Activated CD8-positive, alpha-beta memory T cell treated with anti-CD3 and anti-CD28 coated beads, Interleukin-2, amount 10 ng/mL, durations not matched to agents 7 days and 5 days (primary cell): ENCODE data around the gene EBNA1BP2. TPM values are rescaled to one million over a fixed set of nuclear protein-coding genes. Genes with fewer than 3 reads are reported as not detected.

ENCODE experiments used
- ATAC-seq: fragments of 150-1000 bp; cut with Tn5 transposase; one replicate; pipeline ENCODE4 v1.10.0; 2021; ENCODE audit warnings: moderate library complexity
- CTCF ChIA-PET: fragments of 350-600 bp; sonication (Branson Sonifier 250); formaldehyde crosslinking; loops from one replicate; lab custom pipeline; 2021; ENCODE audit warnings: antibody characterized with exemption; lab: Charles Lee
- DNase-seq: peaks from one replicate; pipeline ENCODE4 v3.0.0-alpha.2; 2020
- H3K27ac Mint-ChIP-seq: one replicate; pipeline ENCODE4 v1.8.0; 2021; ENCODE audit warnings: mild to moderate bottlenecking, mixed read lengths
- H3K27me3 Mint-ChIP-seq: one replicate; pipeline ENCODE4 v1.8.0; 2021; ENCODE audit warnings: mixed read lengths
- H3K36me3 Mint-ChIP-seq: one replicate; pipeline ENCODE4 v1.8.0; 2021; ENCODE audit warnings: mild to moderate bottlenecking, mixed read lengths
- H3K4me1 Mint-ChIP-seq: one replicate; pipeline ENCODE4 v1.8.0; 2021; ENCODE audit warnings: mixed read lengths
- H3K4me3 Mint-ChIP-seq: one replicate; pipeline ENCODE4 v1.8.0; 2021; ENCODE audit warnings: mild to moderate bottlenecking, moderate library complexity, mixed read lengths
- H3K9me3 Mint-ChIP-seq: one replicate; pipeline ENCODE4 v1.8.0; 2022; ENCODE audit warnings: low read depth, mixed read lengths
- total RNA-seq, 2 experiments: library from RNA; stranded (reverse); gene quantifications; one replicate each; pipeline ENCODE4 v1.2.3, GENCODE V29; 2021

EBNA1BP2 gene
- total RNA-seq, 2 experiments from 2014 or later = 60.0 to 68.7 TPM

DNA sequence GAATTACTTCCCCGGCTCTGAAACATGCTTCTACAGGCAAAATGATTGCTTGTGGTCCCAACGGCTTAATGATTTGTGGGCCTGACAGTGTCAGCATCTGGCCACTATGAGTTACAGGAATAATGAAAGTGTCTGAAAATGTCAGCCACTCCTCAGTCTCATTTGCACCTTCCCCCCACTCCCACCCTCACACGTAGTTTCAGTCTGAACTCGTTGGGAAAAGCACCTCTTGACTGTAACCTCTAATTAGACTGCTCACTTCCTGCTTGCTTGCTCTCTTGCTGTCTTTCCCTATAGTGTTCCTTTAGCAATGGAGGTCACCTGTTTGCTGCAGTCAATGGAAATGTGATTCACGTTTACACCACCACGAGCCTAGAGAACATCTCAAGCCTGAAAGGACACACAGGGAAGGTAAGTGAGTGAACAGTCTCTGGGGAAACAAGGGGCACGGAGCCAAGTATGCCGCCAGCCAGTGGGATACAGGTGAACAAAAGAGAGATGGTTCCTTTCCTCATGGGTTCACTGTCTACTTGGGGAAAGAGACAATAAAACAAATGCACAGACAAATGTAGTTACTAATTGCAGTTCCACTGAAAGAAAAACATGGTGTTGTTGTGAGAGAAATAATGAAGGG is 27.1 kb upstream of the EBNA1BP2 start:
- peaks cover 14% of the 10 kb centered on the region for H3K27me3 Mint-ChIP-seq
- ATAC-seq = no peak

DNA sequence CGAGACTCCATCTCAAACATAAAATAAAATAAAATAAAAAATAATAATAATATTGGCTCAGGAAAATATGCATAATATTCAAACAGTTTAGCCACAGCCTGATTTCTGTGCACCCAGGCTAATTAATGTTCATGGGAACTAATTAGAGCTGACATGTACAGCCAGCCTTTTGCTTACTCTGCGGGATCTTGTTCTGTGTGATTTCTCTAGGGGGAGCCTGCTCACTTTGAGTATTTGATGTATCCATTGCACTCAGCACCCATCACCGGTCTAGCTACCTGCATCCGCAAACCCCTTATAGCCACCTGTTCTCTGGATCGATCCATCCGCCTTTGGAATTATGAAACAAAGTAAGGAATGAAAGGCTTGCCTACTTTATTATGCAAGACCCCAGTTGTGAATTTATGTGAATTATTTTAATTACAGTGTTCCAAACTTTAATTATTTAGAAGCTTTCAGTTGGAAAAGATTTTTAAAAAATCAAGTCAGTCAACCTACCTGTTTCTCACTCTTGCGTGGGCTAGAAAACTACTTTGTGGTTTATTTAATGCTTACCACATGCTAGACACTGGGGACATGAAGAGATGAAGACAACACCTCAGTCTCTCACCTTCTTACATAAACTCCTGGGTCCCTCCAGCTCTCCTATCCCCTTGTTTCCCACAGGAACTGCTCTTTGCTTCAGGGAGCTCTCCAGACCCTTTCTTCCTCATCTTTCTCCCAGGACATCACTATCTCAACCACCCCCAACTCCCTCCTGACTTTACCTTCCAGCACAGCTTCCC is 25.4 kb upstream of the EBNA1BP2 start:
- ATAC-seq = no peak
- no peak overlapping the region for H3K4me3 Mint-ChIP-seq
- no peaks in the 10 kb centered on the region for H3K36me3 Mint-ChIP-seq
- H3K27me3 Mint-ChIP-seq = peaks cover 15% of the 10 kb centered on the region
- peaks cover 3% of the 10 kb centered on the region for H3K9me3 Mint-ChIP-seq
- H3K27ac Mint-ChIP-seq = no peak overlapping the region
- CTCF ChIA-PET = interaction anchor here (1.2 to 1.3 kb wide), 3 partner anchors 21 to 737 kb away, joined by 3 to 4 read pairs (median 3); no protein-coding TSS in a partner anchor
- no peak for DNase-seq
- no peaks in the 10 kb centered on the region for H3K4me1 Mint-ChIP-seq

More for the DNA sequence above, 27.1 kb upstream of the EBNA1BP2 start:
- CTCF ChIA-PET = no interaction called here
- no peaks in the 10 kb centered on the region for H3K4me1 Mint-ChIP-seq
- no peak overlapping the region for H3K4me3 Mint-ChIP-seq
- no peak overlapping the region for H3K27ac Mint-ChIP-seq
- no peak for DNase-seq
- peaks cover 3% of the 10 kb centered on the region for H3K9me3 Mint-ChIP-seq
- H3K36me3 Mint-ChIP-seq = peaks cover 2% of the 10 kb centered on the region

DNA sequence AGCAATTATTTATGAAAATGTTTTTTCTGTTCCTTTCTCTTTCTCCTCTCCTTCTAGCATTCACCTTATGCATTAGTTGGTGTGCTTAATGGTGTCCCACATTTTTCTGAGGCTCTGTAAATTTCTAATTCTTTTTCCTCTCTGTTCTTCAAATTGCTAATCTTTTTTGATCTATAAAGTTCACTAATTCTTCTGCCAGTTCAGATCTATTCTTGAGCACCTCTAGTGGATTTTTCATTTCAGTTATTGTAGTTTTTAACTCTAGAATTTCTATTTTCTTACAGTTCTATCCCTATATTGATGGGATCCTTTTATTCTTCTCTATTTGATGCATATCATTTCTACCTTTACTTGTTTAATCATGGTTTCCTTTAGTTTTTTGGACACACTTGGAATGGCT is 22.4 kb upstream of the EBNA1BP2 start:
- H3K9me3 Mint-ChIP-seq = peaks cover 15% of the 10 kb centered on the region
- no peak overlapping the region for H3K4me3 Mint-ChIP-seq
- DNase-seq = no peak
- ATAC-seq = no peak
- H3K36me3 Mint-ChIP-seq = no peaks in the 10 kb centered on the region
- H3K27me3 Mint-ChIP-seq = peaks cover 18% of the 10 kb centered on the region
- no peak overlapping the region for H3K27ac Mint-ChIP-seq
- CTCF ChIA-PET = no interaction called here
- no peaks in the 10 kb centered on the region for H3K4me1 Mint-ChIP-seq

DNA sequence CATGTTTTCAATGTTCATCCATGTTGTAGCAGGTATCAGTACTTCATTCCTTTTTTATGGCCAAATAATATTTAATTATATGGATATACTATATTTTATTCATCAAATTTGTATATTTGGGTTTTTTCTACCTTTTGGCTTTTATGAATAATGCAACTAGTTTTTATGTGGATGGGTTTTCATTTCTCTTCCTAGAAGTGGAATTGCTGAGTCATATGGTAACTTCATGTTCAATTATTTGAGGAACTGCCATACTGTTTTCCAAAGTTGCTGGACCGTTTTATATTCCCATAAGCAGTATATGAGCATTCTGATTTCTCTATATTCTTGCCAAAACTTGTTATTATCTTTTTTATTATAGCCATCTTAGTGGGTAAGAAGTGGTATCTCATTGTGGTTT is 16.0 kb upstream of the EBNA1BP2 start:
- CTCF ChIA-PET = no interaction called here
- peaks cover 11% of the 10 kb centered on the region for H3K27me3 Mint-ChIP-seq
- peaks cover 14% of the 10 kb centered on the region for H3K9me3 Mint-ChIP-seq
- H3K4me1 Mint-ChIP-seq = no peaks in the 10 kb centered on the region
- no peak overlapping the region for H3K4me3 Mint-ChIP-seq
- ATAC-seq = no peak
- H3K36me3 Mint-ChIP-seq = no peaks in the 10 kb centered on the region
- no peak for DNase-seq
- H3K27ac Mint-ChIP-seq = no peak overlapping the region

DNA sequence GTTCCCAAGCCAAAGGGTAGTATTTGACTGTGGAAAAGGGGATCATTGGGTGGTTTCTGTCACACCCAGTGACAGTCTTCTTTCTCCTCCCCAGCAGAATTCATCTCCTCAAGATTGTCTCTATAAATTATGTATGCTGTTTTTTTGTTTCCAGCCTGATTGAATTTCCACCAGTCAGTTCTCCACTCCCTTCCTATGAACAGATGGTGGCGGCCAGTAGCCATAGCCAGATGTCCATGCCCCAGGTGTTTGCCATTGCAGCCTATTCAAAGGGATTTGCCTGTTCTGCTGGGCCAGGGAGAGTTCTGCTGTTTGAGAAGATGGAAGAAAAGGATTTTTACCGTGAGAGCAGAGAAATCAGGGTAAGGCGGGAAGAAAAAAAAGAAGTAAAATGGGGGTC is 12.9 kb upstream of the EBNA1BP2 start:
- H3K4me3 Mint-ChIP-seq = no peak overlapping the region
- CTCF ChIA-PET = no interaction called here
- no peaks in the 10 kb centered on the region for H3K4me1 Mint-ChIP-seq
- H3K36me3 Mint-ChIP-seq = no peaks in the 10 kb centered on the region
- H3K9me3 Mint-ChIP-seq = peaks cover 6% of the 10 kb centered on the region
- no peak overlapping the region for H3K27ac Mint-ChIP-seq
- H3K27me3 Mint-ChIP-seq = peaks cover 11% of the 10 kb centered on the region
- DNase-seq = no peak
- no peak for ATAC-seq

DNA sequence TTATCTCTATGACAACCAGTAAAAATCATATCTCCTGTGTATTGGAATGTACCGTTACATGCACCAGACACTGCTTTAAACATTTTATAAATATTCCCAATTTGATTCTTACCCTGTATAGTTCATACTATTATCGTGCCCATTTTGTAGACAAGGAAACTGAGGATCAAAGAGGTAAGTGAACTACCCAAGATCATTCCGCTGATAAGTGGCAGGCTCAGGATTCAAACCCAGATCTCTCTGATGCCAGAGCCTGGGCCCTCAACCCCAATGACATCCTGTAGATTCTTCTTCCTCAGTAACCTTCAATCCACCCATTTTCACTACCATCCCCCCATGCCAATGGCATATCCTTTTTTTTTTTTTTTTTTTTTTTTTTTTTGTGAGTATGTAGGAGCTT is 12.3 kb upstream of the EBNA1BP2 start:
- H3K4me3 Mint-ChIP-seq = no peak overlapping the region
- ATAC-seq = no peak
- peaks cover 7% of the 10 kb centered on the region for H3K27me3 Mint-ChIP-seq
- peaks cover under 1% of the 10 kb centered on the region for H3K9me3 Mint-ChIP-seq
- CTCF ChIA-PET = no interaction called here
- H3K4me1 Mint-ChIP-seq = no peaks in the 10 kb centered on the region
- no peaks in the 10 kb centered on the region for H3K36me3 Mint-ChIP-seq
- no peak overlapping the region for H3K27ac Mint-ChIP-seq
- DNase-seq = no peak

DNA sequence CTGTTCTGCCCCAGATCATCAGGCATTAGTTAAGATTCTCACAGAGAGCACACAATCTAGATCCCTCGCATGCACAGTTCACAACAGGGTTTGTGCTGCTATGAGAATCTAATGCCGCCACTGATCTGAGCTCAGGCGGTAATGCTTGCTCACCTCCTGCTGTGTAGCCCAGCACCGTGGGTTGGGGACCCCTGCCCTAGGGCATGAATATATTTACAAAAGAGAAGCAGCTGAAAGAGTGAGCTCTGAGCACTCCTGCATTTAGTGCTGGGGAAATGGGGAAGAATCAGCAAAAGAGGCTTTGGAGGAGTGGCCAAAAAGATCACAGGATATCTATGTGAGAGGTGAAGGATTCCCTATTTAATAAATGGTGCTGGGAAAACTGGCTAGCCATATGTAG is 5.6 kb upstream of the EBNA1BP2 start:
- DNase-seq (no peak), ATAC-seq (no peak)
- no peaks in the 10 kb centered on the region for H3K36me3 Mint-ChIP-seq
- no peaks in the 10 kb centered on the region for H3K9me3 Mint-ChIP-seq
- CTCF ChIA-PET = no interaction called here
- no peak overlapping the region for H3K27ac Mint-ChIP-seq
- peaks cover 30% of the 10 kb centered on the region for H3K27me3 Mint-ChIP-seq
- H3K4me1 Mint-ChIP-seq = peaks cover 3% of the 10 kb centered on the region
- no peak overlapping the region for H3K4me3 Mint-ChIP-seq

DNA sequence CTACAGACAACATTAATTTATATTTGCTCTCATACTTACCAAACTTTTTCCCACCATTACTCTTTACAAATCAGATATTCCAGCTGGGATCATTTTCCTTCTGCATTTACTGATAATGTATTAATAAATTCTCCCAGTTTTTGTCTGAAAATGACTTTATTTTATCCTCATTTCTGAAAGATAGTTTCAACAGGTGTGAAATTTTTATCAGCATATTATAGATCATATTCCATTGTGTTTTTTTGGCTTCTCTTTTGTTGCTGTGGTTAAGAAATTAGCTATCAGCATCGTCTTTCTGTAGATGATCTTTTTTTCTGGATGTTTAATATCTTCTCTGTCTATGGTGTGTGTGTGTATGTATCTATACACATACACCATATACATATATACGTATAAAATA is 2.8 kb upstream of the EBNA1BP2 start:
- Mint-ChIP-seq H3K27ac (no peak overlapping the region), H3K27me3 (peaks cover 30% of the 10 kb centered on the region), H3K4me3 (no peak overlapping the region), H3K36me3 (peaks cover 10% of the 10 kb centered on the region), H3K4me1 (peaks cover 25% of the 10 kb centered on the region), H3K9me3 (no peaks in the 10 kb centered on the region)
- DNase-seq (no peak), ATAC-seq (no peak)
- CTCF ChIA-PET = no interaction called here

DNA sequence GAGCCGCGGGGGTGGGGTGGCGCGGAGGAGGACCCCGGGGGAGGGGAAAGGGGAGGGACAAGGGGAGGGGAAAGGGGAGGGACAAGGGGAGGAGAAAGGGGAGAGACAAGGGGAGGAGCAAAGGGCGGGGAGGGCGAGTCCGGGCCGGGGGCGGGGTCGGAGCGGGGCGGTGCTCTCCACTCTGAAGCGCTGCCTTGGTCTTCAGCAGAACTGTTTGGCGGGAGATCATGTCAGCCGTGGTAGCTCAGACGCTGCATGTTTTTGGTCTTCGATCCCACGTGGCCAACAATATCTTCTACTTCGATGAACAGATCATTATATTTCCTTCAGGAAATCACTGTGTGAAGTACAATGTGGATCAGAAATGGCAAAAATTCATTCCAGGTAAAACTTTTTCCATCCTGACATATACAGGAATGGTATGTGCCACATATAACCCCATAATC is 460 bp upstream of the EBNA1BP2 start:
- H3K9me3 Mint-ChIP-seq = no peaks in the 10 kb centered on the region
- DNase-seq (peak; percentile 90), ATAC-seq (peak; percentile 77)
- CTCF ChIA-PET = interaction anchor here (1.5 kb wide), 1 partner anchor 406 kb away, joined by 3 read pairs; the partner anchor contains the start of genes C1orf50 and P3H1
- peaks cover 28% of the 10 kb centered on the region for H3K27me3 Mint-ChIP-seq
- H3K27ac Mint-ChIP-seq = peak overlapping the region; percentile 90
- H3K36me3 Mint-ChIP-seq = peaks cover 22% of the 10 kb centered on the region
- peaks cover 28% of the 10 kb centered on the region for H3K4me1 Mint-ChIP-seq
- peak overlapping the region; percentile 93 for H3K4me3 Mint-ChIP-seq

DNA sequence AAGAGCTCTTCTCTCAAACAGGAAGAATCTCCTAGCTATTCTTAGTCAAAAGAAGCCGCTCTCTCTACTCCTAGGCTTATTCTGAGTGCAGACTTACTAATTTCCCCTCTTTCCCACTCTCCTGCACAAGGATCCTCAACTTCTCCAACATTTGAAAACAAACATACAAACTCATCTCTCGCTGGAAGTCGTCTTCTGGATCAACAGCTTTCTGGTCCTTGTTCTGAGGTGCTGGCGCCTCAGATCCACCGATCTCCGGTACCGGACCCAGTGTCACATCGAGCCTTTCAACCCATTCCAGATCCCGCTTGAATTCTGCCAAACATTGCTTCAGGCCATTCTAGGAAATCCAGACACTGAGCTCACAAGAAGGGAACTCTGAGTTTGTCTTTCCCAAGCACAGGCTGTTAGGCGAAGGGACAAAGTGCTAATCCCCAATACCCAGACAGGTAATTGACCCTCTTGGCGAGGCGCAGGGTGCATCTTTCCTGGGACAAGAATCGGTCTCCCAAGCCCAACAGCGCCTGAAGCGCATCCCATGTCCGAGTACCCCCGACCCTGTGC is 696 bp downstream of the EBNA1BP2 start:
- Mint-ChIP-seq H3K9me3 (no peaks in the 10 kb centered on the region), H3K4me3 (peak overlapping the region; percentile 93), H3K4me1 (peaks cover 28% of the 10 kb centered on the region), H3K36me3 (peaks cover 30% of the 10 kb centered on the region), H3K27me3 (peaks cover 18% of the 10 kb centered on the region), H3K27ac (peak overlapping the region; percentile 90)
- ATAC-seq (no peak), DNase-seq (no peak)
- CTCF ChIA-PET = interaction anchor here (0.7 to 2.3 kb wide), 4 partner anchors 43 to 405 kb away, joined by 3 to 6 read pairs (median 3); partner anchors contain the start of genes C1orf50 and P3H1

DNA sequence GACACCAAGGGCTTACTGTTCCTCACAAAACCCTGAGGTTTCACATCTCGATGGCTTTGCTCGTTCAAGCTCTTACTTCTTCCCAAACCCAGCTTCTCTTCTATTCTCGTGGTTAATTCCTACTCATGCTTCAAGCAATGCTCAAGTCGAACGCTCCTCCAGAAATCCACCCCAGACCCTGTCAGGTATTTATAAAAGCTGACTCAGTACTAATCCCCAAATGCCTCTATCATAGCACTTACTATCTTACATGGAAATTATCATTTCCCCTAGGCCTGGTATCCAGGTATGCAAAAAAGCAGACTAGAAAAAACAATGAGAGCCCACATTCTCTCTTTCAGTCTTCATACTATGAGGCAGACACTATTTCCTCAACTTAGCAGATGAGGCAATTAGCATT is 6.3 kb downstream of the EBNA1BP2 start:
- Mint-ChIP-seq H3K4me3 (no peak overlapping the region), H3K9me3 (no peaks in the 10 kb centered on the region), H3K27me3 (no peaks in the 10 kb centered on the region), H3K36me3 (peaks cover 43% of the 10 kb centered on the region), H3K4me1 (peaks cover 12% of the 10 kb centered on the region), H3K27ac (no peak overlapping the region)
- ATAC-seq (no peak), DNase-seq (no peak)
- CTCF ChIA-PET = no interaction called here

DNA sequence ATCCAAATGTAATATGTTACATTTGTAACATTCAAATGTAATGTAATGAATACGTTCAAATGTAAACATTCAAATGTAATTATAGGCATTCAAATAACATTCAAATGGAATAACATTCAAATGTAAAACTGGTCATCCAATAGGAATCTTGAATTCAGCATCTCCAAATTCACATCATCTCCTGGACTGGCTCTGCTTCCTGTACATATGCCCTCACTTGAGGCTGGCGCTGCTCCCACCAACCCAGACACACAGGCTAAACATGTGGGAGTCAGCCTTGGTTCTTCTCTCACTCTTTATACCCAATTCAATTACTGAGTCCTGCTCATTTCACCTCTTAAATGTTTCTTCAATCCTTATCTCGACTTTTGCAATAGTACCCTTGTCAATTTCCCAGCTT is 6.9 kb downstream of the EBNA1BP2 start:
- ATAC-seq (no peak), DNase-seq (no peak)
- Mint-ChIP-seq H3K36me3 (peaks cover 38% of the 10 kb centered on the region), H3K27me3 (no peaks in the 10 kb centered on the region), H3K4me1 (peaks cover 6% of the 10 kb centered on the region), H3K9me3 (no peaks in the 10 kb centered on the region), H3K4me3 (no peak overlapping the region), H3K27ac (no peak overlapping the region)
- CTCF ChIA-PET = no interaction called here

DNA sequence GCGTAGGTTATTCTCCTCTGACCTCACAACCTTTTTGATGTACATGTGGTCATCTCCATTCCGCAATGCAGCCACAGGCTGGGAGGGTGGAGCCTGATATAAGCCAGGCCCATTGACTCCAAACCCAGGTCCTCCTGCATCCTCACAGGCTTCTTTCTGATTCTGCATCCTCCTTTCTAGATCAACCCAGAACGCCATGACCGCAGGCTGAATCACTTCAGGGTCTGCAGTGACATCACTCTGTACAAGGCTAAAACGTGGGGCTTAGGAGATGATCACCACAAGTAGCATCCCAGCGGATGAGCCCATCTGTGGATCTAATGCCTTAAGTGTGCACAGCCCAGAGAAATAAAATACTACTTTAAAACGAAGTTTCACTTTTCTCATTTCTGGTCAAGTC is 16.1 kb downstream of the EBNA1BP2 start:
- Mint-ChIP-seq H3K4me3 (no peak overlapping the region), H3K27me3 (peaks cover 3% of the 10 kb centered on the region), H3K9me3 (no peaks in the 10 kb centered on the region), H3K27ac (no peak overlapping the region), H3K36me3 (no peaks in the 10 kb centered on the region), H3K4me1 (peaks cover 12% of the 10 kb centered on the region)
- no peak for ATAC-seq
- no peak for DNase-seq
- CTCF ChIA-PET = no interaction called here
